ENCODE data around the gene KCNG2.

The KCNG2 gene

GRCh38 chr18:79779021-79779699, 18.6 kb upstream of the KCNG2 start:
- Histone ChIP-seq H3K4me1 (ENCODE audit: low read depth, poor library complexity, severe bottlenecking) (no peaks in the 10 kb centered on the region), H3K79me2 (ENCODE audit: insufficient read depth, low read depth) (no peaks in the 10 kb centered on the region), H3K4me2 (no peak overlapping the region), H3K27ac (no peak overlapping the region), H2AFZ (ENCODE audit: low read depth) (no peak overlapping the region), H3K4me3 (IDR thresholded peaks at IDR 0.05; ENCODE audit: insufficient read depth, low read depth, low read length) (no peak overlapping the region), H3K36me3 (ENCODE audit: insufficient read depth) (no peaks in the 10 kb centered on the region), H4K20me1 (ENCODE audit: insufficient read depth) (no peaks in the 10 kb centered on the region), H3K27me3 (ENCODE audit: insufficient read depth, low read depth) (peaks cover 12% of the 10 kb centered on the region; the same call in 1 of the 2 replicates), H3K9ac (no peak overlapping the region)
- TF ChIP-seq, protein P1, sequence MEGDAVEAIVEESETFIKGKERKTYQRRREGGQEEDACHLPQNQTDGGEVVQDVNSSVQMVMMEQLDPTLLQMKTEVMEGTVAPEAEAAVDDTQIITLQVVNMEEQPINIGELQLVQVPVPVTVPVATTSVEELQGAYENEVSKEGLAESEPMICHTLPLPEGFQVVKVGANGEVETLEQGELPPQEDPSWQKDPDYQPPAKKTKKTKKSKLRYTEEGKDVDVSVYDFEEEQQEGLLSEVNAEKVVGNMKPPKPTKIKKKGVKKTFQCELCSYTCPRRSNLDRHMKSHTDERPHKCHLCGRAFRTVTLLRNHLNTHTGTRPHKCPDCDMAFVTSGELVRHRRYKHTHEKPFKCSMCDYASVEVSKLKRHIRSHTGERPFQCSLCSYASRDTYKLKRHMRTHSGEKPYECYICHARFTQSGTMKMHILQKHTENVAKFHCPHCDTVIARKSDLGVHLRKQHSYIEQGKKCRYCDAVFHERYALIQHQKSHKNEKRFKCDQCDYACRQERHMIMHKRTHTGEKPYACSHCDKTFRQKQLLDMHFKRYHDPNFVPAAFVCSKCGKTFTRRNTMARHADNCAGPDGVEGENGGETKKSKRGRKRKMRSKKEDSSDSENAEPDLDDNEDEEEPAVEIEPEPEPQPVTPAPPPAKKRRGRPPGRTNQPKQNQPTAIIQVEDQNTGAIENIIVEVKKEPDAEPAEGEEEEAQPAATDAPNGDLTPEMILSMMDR (conservative IDR thresholded peaks at IDR 0.05; ENCODE audit: low read depth, low read length) = no peak

- TF ChIP-seq, protein P1 (conservative IDR thresholded peaks at IDR 0.05; ENCODE audit: low read depth, low read length) = no peak
- no peak overlapping the region for H3K4me2 ChIP-seq
- H4K20me1 ChIP-seq (ENCODE audit: insufficient read depth) = no peaks in the 10 kb centered on the region
- H3K27ac ChIP-seq = no peak overlapping the region
- no peaks in the 10 kb centered on the region for H3K4me1 ChIP-seq (ENCODE audit: low read depth, poor library complexity, severe bottlenecking)
- H2AFZ ChIP-seq (ENCODE audit: low read depth) = no peak overlapping the region
- H3K27me3 ChIP-seq (ENCODE audit: insufficient read depth, low read depth) = peaks cover 10% of the 10 kb centered on the region; the same call in 1 of the 2 replicates
- no peaks in the 10 kb centered on the region for H3K36me3 ChIP-seq (ENCODE audit: insufficient read depth)
- no peaks in the 10 kb centered on the region for H3K79me2 ChIP-seq (ENCODE audit: insufficient read depth, low read depth)
- H3K4me3 ChIP-seq (IDR thresholded peaks at IDR 0.05; ENCODE audit: insufficient read depth, low read depth, low read length) = no peak overlapping the region
- H3K9ac ChIP-seq = no peak overlapping the region
These were observed 18.0 kb upstream of the KCNG2 start for GRCh38 chr18:79779700-79780190.

DNA sequence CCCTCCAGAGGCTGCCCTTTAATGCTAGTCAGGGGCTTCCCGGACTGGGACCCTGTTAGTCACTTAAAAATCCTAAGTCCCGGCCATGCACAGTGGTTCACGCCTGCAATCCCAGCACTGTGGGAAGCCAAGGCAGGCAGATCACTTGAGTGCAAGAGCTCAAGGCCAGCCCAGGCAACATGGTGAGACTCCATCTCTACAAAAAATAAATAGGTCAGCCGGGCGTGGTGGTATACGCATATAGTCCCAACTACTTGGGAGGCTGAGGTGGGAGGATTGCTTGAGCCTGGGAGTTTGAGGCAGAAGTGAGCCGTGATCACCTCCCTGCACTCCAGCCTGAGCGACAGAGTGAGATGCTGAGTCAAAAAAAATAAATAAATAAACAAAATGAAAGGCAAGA, 17.2 kb upstream of the KCNG2 start:
- Histone ChIP-seq H4K20me1 (ENCODE audit: insufficient read depth) (no peaks in the 10 kb centered on the region), H3K4me2 (no peak overlapping the region), H3K4me3 (IDR thresholded peaks at IDR 0.05; ENCODE audit: insufficient read depth, low read depth, low read length) (no peak overlapping the region), H3K27ac (no peak overlapping the region), H3K36me3 (ENCODE audit: insufficient read depth) (no peaks in the 10 kb centered on the region), H3K79me2 (ENCODE audit: insufficient read depth, low read depth) (no peaks in the 10 kb centered on the region), H3K4me1 (ENCODE audit: low read depth, poor library complexity, severe bottlenecking) (no peaks in the 10 kb centered on the region), H3K9ac (no peak overlapping the region), H2AFZ (ENCODE audit: low read depth) (no peak overlapping the region), H3K27me3 (ENCODE audit: insufficient read depth, low read depth) (peaks cover 12% of the 10 kb centered on the region; the same call in 1 of the 2 replicates)
- TF ChIP-seq, protein P1 (conservative IDR thresholded peaks at IDR 0.05; ENCODE audit: low read depth, low read length) = no peak

GRCh38 chr18:79781331-79781941, 16.3 kb upstream of the KCNG2 start:
- no peak overlapping the region for H3K4me2 ChIP-seq
- H3K4me3 ChIP-seq (IDR thresholded peaks at IDR 0.05; ENCODE audit: insufficient read depth, low read depth, low read length) = no peak overlapping the region
- peaks cover 18% of the 10 kb centered on the region; the same call in 1 of the 2 replicates for H3K27me3 ChIP-seq (ENCODE audit: insufficient read depth, low read depth)
- no peak overlapping the region for H3K27ac ChIP-seq
- TF ChIP-seq, protein P1 (conservative IDR thresholded peaks at IDR 0.05; ENCODE audit: low read depth, low read length) = no peak
- no peaks in the 10 kb centered on the region for H4K20me1 ChIP-seq (ENCODE audit: insufficient read depth)
- H3K36me3 ChIP-seq (ENCODE audit: insufficient read depth) = no peaks in the 10 kb centered on the region
- H2AFZ ChIP-seq (ENCODE audit: low read depth) = no peak overlapping the region
- no peaks in the 10 kb centered on the region for H3K4me1 ChIP-seq (ENCODE audit: low read depth, poor library complexity, severe bottlenecking)
- H3K79me2 ChIP-seq (ENCODE audit: insufficient read depth, low read depth) = no peaks in the 10 kb centered on the region
- H3K9ac ChIP-seq = no peak overlapping the region

All from KMS-11 (cell line).